Fibroblast of lung (primary cell): ENCODE data around the gene ZFAND2B.
A peak's percentile ranks its signal among the peaks of the same experiment; 100 is the strongest.

ENCODE experiments used
- EZH2 ChIP-seq: IDR thresholded peaks from 2 replicates; pipeline ENCODE4 v1.5.1; 2012; ENCODE audit warnings: low read length, control low read depth, mild to moderate bottlenecking; ENCODE audit errors: missing control alignments
- TF ChIP-seq, protein P1 (sequence below), 2 donors: IDR thresholded peaks in 1 of 2; conservative IDR thresholded peaks in 1 of 2; 1 replicate in 1 of 2; 2 replicates in 1 of 2; pipeline ENCODE4 v1.5.1; 2011 to 2012; ENCODE audit warnings: low read length in 2 of 2, control low read depth in 1 of 2, inconsistent platforms in 1 of 2, low read depth in 1 of 2, mild to moderate bottlenecking in 1 of 2

DNA sequence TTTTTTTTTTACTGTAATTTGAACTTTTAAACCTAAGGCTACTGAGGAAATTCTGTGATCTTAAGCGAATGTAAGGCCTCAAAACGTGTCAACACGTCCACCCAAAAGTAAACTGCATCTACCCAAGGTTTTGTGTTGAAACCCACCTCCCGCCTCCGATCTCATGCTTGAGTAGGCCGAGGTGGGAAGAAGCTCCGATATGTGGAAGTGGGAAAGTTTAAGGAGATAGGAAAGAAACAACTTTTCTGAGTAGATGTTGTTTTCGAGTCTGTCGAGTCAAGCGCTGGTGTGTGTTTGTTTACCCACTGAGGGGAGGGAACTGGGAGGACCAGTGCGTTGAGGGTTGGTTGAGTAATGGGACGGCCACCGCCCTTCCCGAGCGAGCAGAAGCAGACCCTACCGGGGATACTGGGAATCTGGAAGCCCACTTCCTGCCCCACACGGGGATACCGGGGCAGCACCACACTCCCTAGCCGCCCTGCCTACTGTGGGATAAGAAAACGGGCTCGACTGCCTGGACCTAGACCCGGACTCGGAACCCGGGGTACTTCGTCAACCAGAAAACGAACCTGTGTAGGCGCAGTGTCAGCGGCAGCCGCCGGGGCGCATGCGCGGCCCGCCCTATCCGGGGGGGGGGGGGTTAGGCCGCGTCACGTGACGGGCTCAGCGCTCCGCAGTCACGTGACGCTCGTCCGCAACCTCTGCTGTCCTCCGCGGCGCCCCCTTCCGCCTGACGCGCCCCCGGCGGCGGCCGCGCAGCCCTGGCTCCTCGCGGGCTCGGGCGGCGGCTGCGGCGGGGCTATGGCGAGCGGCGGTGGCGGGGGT lies 28.8 kb upstream of the ZFAND2B start, which contains the start of gene RETREG2:
- TF ChIP-seq, protein P1, sequence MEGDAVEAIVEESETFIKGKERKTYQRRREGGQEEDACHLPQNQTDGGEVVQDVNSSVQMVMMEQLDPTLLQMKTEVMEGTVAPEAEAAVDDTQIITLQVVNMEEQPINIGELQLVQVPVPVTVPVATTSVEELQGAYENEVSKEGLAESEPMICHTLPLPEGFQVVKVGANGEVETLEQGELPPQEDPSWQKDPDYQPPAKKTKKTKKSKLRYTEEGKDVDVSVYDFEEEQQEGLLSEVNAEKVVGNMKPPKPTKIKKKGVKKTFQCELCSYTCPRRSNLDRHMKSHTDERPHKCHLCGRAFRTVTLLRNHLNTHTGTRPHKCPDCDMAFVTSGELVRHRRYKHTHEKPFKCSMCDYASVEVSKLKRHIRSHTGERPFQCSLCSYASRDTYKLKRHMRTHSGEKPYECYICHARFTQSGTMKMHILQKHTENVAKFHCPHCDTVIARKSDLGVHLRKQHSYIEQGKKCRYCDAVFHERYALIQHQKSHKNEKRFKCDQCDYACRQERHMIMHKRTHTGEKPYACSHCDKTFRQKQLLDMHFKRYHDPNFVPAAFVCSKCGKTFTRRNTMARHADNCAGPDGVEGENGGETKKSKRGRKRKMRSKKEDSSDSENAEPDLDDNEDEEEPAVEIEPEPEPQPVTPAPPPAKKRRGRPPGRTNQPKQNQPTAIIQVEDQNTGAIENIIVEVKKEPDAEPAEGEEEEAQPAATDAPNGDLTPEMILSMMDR (conservative IDR thresholded peaks at IDR 0.05 in 1 of 2, IDR thresholded peaks at IDR 0.05 in 1 of 2; ENCODE audit: low read depth in 1 of 2, low read length in 2 of 2) = peak; percentile 5 to 11
- no peak for TF ChIP-seq EZH2
